ENCODE data around the gene PPFIA3.
"Not testable (repeated sequence)": the region's sequence is repeated elsewhere in the genome, so short reads cannot be mapped to it uniquely, and the experiment has no call there.

PPFIA3 gene

DNA sequence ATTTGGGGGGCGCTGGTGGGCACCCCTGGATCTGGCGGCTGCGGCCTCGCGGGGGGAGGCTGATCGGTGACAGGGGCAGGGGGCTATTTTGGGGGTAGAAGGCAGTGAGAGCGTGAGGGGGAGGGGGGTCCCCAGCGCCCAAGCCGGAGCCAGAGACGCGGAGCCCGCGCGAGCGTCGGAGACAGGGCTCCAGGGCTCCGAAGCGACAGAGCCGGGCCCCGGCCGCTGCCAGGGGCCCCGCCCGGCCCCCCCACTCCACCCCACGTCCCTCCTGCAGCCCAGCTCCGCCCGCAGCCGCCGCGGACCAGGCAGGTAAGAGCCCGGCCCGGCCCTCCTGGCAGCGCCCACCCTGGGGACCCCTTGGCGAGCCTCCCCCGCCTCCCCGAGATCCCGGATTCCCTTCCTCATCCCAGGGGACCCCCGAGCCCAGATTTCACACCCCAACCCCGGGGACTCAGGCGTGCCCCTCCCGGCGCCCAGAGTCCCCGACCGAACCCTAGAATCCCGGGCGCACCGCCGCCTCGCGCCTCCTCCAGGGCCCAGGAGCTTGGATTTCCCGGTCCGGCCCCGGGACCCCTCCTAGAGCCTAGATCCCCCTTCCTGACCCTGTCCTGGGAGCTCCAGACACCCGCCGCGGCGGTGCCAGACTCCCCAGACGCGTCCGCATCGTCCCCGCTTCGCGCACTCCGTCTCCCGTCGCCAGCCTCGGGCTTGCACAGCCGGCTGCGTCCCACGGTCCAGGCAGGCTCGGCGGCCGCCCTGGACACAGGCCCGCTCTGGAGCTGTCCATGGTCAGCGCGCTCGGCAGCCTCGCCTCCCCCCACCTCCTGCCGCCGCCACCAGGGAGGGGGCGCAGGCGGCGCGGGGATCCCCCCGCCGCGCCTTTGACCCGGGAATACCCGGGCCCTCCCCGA is at the start of gene PPFIA3:
Gene PPFIA3, plus strand, starts transcription at position 134 of the 914 bp plus-strand sequence. CDS start 8,330 bp downstream, outside the sequence.
- in situ Hi-C loops (cut with HindIII; ENCODE audit: low sequenced_read_pairs) = no loop called here

DNA sequence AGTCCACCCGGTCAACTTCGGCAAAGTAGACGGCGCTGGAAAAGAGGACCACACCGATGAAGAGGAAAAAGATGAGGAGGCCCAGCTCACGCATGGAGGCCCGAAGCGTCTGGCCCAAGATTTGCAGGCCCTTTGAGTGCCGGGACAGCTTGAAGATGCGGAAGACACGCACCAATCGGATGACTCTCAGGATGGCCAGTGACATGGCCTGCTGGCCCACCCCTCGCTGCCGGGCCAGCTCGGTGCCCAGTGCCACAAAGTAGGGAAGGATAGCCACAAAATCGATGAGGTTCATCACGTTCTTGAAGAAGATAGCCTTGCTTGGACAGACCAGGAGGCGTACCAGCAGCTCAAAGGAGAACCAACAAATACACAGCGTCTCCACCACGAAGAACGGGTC is 48.9 kb upstream of the PPFIA3 start:
- in situ Hi-C loops (cut with HindIII; ENCODE audit: low sequenced_read_pairs) = no loop called here

DNA sequence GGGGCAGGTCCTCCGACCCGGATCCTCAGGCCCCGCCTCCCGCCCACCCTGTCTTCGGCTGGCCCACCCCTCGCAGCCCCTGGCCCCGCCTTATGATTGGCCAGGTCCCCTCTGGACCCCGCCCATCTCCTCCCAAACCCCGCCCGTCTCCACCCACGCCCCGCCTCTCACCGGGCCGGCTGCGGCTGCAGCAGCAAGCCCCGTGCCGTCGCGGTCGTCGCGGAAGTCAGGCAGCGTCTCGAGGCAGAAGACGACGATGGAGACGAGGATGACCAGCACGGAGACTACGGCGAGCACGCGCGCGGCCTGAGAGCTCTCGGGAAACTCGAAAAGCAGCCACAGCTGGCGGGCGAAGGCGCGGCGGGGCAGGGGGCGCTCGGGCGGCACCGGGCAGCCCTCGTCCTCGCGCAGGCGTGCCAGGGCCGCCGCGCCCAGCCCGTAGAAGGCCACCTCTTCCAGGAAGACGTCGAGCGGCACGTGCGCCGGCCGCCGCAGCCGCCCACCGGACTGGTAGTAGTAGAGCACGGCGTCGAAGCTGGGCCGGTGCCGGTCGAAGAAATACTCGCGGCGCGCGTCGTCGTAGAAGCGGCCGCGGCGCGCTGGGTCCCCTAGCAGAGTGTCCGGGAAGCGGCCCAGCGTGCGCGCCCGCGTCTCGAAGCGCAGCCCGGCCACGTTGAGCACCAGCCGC is 47.3 kb upstream of the PPFIA3 start:
- in situ Hi-C loops (cut with HindIII; ENCODE audit: low sequenced_read_pairs) = no loop called here

DNA sequence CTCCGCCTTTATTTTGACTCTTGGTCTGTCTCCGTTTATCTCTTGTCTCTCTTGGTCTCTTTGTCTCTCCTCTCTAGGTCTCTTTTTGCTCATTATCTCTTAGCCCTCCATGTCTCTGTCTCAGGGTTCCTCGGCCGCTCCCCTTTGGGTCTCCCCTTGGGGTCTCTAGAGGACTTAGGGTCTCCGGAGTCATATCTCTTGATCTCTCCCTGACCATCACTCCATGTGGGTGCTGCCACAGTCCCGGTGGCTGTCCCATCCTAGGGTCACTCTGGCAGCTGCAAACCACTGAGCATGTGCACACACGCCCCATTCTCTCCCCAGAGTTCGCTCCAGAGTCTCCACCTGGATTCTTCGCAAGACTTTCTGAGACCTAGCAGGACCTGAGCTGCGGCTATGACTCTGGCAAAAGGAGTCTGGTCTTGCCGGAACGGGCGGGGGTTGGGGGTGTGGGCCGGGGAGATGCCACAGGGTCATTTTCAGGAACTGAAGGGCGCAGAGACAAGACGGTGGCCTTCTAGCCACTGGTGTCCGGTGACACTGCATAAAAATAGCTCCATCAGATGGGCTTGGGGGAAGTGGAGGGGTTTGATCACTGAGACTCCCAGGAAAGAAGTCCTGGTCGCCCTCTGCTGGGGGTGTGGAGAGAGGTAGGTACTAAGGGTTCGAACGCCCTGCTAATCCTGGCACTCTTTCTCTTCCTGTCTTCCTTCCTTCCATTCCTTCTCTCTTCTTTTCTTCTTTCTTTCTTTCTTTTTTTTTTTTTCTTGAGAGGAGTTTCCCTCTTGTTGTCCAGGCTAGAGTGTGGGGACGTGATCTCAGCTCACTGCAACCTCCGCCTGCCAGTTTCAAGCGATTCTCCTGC is 45.6 kb upstream of the PPFIA3 start:
- in situ Hi-C loops (cut with HindIII; ENCODE audit: low sequenced_read_pairs) = no loop called here

DNA sequence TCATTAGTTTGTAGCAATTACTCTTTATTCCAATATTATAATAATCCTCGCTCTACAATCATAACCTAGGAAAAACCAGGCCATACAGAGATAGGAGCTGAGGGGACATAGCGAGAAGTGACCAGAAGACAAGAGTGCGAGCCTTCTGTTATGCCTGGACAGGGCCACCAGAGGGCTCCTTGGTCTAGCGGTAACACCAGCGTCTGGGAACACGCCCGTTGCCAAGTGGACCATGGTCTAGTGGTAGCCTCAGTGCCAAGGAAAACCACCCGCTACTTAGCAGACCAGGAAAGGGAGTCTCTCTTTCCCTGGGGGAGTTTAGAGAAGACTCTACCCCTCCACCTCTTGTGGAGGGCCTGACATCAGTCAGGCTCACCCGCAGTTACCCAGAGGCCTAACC is 44.5 kb upstream of the PPFIA3 start:
- in situ Hi-C loops (cut with HindIII; ENCODE audit: low sequenced_read_pairs) = not testable (repeated sequence)

DNA sequence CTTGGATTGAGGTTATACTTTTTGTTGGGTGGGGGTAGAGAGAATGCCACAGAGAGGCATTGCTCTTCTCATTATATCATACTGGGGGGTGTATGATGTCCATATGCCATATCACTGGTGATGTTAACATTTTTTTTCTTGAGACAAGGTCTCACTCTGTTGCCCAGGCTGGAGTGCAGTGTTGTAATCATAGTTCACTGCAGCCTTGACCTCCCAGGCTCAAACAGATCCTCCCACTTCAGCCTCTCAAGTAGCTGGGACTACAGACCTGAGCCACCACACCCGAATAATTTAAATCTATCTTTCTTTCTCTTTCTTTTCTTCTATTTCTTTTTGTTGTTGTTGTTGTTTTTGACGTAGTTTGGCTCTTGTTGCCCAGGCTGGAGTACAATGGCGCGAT is 39.0 kb upstream of the PPFIA3 start:
- in situ Hi-C loops (cut with HindIII; ENCODE audit: low sequenced_read_pairs) = no loop called here

DNA sequence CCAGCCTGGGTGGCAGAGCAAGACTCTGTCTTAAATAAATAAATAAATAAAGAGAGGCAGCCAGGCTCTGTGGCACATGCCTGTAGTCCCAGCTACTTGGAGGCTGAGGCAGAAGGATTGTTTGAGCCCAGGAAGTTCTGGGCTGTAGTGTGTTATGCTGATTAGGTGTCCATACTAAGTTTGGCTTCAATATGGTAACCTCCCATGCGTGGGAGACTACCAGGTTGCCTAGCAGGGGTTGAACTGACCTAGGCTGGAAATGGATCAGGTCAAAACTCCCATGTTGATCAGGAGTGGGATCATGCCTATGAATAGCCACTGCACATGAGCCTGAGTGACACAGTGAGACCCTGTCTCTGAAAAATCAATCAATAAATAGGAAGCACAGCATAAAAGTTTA is 38.1 kb upstream of the PPFIA3 start:
- in situ Hi-C loops (cut with HindIII; ENCODE audit: low sequenced_read_pairs) = no loop called here

DNA sequence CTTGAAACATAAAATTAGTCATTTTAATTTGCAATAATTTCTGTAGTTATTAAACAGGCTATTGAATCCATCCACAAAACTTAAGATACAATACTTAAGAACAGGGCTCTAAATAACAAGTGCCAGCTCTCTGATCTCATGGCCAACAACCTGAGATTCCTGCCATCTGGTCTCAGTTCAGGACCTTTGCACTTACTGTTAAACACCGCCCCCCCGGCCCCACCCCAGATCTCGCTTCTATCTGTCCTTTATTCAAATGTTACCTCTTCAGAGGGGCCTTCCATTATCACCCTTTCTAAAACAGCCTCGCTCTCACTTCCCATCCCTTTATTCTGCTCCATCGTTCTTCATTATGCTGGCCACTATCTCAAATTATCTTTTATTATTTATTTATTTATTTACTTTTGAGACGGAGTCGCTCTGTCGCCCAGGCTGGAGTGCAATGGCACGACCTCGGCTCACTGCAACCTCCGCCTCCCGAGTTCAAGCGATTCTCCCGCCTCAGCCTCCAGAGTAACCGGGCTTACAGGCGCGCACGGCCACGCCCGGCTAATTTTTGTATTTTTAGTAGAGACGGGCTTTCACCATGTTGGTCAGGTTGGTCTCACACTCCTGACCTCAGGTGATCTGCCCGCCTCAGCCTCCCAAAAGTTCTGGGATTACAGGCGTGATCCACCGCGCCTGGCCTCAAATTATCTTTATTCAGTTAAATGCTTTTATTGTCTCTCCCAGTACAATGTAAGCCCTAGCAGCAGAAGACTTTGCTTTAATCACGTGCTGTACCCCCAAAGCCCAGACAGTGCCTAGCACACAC is 34.9 kb upstream of the PPFIA3 start:
- in situ Hi-C loops (cut with HindIII; ENCODE audit: low sequenced_read_pairs) = no loop called here

DNA sequence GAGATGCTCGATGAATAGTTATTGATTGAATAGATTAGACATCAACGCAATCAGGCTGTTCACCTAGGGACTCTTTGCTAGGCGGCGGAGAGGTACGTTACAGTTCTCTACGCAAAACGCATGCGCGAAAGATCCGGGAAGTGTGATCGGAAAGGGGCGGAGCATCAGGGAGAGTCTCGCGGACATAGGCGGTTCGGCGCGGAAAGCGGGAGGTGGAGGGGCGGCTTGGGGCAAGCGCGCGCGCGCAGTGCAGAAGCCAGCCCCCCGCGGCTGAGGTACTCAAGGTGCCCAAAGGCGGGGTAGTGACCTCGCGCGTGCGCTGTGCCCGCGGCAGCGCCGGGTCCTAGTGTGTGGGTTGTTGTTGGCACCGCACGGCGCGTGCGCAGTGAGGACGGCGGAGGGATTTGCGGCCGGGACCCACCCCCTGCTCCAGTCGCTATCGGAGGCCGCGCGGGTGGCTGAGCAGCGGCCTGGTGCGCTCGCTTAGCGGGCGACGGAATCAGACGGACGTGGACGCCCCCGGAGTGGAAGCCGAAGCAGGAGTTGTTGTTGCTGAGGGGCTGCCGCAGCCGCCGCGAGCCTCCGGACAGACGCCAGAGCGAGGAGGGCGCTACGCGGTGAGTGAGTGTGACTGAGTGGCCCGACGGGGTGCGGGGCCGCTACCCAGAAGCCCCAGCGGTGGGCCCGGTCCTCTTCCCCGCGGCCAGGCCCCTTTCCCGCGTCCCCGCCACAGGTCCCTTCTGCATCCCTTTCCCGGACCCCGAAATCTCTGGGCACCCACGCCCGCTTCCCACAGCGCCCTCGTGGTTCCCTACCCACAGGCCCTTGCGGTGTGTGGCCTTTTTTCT is 34.1 kb upstream of the PPFIA3 start, which contains the start of gene SNRNP70:
Gene SNRNP70, plus strand, starts transcription at position 432 of the 848 bp plus-strand sequence. CDS start 964 bp downstream, outside the sequence.
- in situ Hi-C loops (cut with HindIII; ENCODE audit: low sequenced_read_pairs) = no loop called here

DNA sequence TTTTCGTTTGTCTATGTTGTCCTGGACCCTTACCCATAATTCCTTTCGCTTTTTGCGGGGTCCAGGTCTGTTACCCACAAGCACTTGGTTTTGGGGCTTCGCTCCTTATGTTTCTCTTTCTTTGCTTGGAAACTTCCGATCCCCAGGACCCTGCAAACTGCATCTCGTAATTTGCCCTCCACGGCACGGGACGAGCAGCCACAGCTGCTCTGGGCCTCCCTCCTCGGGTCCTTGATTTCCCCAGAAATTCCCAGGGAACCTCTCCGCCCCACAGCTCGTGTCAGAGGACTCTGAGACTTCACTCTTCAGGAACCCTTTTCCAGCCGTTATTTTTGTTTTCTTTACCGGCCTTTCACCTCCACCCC is 33.5 kb upstream of the PPFIA3 start:
- in situ Hi-C loops (cut with HindIII; ENCODE audit: low sequenced_read_pairs) = no loop called here

DNA sequence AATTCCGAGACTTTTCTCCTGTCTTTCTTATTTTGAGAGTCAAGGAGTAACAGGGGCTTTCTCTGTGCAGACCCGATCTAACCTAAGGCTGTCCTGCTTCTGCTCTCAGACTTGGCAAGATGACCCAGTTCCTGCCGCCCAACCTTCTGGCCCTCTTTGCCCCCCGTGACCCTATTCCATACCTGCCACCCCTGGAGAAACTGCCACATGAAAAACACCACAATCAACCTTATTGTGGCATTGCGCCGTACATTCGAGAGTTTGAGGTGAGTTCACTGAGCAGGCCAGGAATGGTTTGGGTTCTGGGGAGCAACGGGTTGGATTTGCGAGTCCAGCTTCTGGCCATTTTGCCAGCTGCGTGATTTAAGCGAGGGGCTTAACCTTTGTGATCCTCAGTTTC is 33.0 kb upstream of the PPFIA3 start:
- in situ Hi-C loops (cut with HindIII; ENCODE audit: low sequenced_read_pairs) = no loop called here

DNA sequence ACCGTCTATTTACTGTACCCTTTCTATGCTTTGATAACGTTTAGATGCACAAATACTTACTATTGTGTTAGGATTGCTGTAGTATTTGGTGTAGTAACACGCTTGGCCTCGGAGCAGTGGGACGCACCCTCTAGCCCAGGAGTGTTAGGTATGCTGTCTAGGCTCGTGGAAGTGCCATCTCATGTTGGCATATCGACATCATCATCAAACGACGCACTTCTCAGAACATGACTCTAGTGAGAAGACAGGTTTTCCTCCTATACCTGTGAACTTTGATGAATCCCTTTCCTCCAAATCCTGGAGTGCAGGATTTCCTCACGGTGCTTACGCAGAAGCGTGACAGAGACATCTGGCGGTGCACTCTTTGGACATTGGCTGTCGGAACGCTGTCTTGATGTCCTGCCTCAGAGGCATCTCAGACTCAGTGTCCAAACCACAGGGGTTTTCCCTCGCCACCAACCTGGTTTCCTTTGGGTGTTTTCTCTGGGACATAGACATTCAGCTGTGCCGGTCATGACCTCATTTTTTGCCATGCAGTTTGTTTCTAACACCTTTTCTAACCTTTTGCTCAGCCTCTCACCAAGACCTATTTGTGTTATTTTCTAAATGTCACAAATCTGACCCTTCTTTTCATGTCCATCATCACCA is 27.8 kb upstream of the PPFIA3 start:
- in situ Hi-C loops (cut with HindIII; ENCODE audit: low sequenced_read_pairs) = no loop called here

DNA sequence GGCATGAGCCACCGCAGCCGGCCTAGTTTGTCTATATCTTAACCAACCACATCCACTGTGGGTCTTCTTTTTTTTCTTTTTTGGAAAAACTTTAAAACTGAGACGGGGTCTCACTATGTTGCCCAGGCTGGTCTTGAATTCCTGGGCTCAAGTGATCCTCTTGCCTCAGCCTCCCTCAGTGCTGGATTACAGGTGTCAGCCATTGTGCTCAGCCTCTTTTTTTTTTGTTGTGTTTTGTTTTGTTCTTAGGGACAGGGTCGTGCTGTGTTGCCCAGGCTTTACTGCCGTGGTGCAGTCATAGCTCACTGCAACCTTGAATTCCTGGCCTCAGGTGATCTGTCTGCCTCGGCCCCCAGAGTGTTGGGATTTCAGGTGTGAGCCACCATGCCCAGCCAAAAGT is 26.7 kb upstream of the PPFIA3 start:
- in situ Hi-C loops (cut with HindIII; ENCODE audit: low sequenced_read_pairs) = no loop called here

DNA sequence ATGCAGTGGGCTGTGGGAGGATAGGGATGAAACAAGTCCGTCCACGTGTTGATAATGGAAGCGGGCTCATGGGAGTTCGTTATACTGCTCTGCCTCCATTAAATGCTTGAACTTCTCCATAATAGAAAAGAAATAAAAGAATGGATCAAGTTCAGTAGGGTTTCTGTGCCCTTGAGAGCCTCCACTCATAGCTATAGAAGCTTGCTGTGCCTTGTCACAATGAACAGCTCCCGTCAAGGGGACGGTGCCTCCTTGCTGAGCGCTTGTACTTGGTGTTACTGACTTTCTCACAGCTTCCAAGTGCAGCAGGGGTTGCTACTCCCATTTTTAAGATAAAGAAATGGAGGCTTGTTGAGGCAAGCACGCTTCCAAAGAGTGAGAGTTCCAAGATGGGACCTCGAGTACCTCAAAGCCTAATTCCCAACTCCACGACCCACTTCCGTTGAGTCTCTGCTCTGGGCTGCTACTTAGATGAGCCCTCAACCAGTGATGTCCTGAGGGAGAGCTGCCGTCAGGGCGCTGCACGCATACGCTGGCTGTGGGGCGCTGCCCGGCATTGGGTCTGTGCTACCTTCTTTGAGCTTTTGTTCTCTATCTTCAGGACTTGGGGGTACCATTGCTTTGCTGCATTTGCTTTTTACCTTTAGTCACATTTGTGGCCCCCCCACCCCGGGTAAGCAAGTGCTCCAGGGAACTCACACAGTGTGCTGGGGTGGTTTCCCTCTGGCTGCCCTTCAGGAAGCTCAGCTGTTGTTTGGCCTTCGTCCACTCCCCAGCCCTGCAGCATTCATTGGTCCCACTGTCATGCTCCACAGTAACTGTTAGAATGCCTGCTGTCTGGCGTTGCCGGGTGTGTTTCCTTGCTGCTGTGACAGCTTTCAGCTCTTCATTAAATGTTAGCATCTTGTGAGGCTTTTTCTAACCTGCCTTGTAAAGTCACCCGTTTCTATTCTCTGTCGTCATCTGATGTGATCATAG is 24.6 kb upstream of the PPFIA3 start:
- in situ Hi-C loops (cut with HindIII; ENCODE audit: low sequenced_read_pairs) = no loop called here

DNA sequence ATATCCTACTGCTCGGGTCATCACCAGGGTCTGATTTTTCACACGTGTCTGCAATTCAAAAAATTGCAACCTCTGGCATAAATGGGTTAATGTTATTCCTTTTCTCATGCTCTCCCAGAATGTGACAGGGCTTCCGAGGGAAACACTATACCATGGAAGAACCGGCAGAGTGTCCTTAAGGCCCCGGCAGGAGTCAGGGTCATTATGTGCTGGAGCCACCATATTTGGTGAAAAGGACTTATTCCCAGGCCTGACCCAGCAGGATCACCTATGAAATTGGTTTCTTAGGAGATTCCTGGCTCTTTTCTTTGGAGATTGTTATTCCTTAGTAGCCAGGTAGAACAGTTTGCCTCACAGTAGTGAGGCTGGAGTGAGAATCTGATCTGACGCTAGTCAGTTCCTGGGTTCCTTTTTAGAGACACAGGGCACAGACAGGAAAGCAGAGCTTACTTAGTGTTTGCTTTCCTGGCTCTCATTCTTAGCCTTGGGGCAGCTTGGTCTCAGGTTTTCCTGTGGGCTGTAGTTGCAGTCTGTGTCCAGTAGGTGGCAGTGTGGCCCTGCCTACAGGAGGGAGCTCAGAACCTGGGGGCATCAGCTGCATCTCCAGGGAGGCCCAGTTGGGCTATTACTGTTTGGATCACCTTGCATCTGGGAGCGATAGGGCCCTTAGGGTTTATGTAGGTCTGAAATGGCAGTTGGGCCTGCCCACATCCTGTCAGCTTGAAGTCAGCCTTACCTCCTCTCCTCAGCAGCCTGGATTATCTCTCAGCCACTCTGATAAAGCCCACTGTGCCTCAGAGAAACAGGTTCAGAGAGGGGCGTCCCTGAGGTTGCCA is 21.7 kb upstream of the PPFIA3 start:
- in situ Hi-C loops (cut with HindIII; ENCODE audit: low sequenced_read_pairs) = no loop called here

DNA sequence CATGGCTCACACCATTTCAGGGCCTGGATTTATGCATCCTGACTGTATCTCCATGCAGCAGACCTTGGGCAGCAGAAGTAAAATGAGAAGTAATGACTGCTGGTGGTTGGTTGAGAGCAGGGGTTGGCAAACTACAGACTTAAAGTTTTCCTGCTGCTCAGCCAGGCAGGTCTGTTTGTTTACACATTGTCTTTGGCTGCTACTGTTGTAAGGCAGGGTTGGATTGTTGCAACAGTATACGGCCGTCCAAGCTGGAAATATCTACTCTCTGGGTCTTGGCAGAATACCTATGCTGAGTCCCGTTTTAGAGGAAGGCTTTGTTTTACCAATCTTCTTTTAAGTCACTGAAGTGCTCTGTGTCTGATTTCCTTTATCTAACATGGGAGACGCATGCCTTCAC is 20.5 kb upstream of the PPFIA3 start:
- in situ Hi-C loops (cut with HindIII; ENCODE audit: low sequenced_read_pairs) = no loop called here

DNA sequence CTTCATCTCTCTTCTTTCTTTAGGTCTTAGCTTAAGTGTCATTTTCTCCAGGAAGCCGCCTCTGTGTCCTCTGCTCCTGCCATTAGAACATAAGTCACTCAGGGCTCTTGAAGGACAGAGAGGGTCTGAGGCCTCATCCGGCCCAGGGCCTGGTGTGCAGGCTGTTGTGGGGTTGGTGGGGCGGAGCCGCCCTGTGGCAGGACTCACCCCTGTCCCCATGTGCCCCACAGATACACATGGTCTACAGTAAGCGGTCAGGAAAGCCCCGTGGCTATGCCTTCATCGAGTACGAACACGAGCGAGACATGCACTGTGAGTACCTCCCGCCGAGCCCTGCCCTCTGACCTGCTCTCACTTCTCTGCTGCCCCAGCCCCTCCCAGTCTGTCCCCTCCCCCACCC is 18.2 kb upstream of the PPFIA3 start:
- in situ Hi-C loops (cut with HindIII; ENCODE audit: low sequenced_read_pairs) = no loop called here

All from DLD1 (cell line).